Tibial nerve (tissue), 4 donors: ENCODE measurements around the gene PTPRJ. TPM values are rescaled to one million over a fixed set of nuclear protein-coding genes. Genes with fewer than 3 reads are reported as not detected.
A peak's percentile ranks its signal among the peaks of the same experiment; 100 is the strongest.

ENCODE experiments used
- DNase-seq, 2 donors: peaks; one replicate each; pipeline ENCODE4 v3.0.0-alpha.2; 2019; ENCODE audit warnings: low spot score in 2 of 2
- H3K27ac ChIP-seq, 4 donors: fragments of 200-600 bp; sonication (generic) in 3 of 4; one replicate each; pipeline ENCODE4 v1.5.1; 2017 to 2019; ENCODE audit warnings: mild to moderate bottlenecking in 1 of 4
- H3K27me3 ChIP-seq, 2 donors: fragments of 200-600 bp; sonication (generic) in 1 of 2; one replicate each; pipeline versions ENCODE4 v1.5.1 to v1.6.0; 2017 to 2019
- H3K36me3 ChIP-seq, 3 donors: fragments of 200-600 bp; sonication (generic); one replicate each; pipeline ENCODE4 v1.5.1; 2018 to 2019
- H3K4me1 ChIP-seq, 4 donors: fragments of 200-600 bp; sonication (generic) in 3 of 4; one replicate each; pipeline ENCODE4 v1.5.1; 2017 to 2019
- H3K4me3 ChIP-seq, 4 donors: fragments of 200-600 bp; sonication (generic) in 3 of 4; one replicate each; pipeline ENCODE4 v1.5.1; 2017 to 2019; ENCODE audit warnings: mild to moderate bottlenecking in 1 of 4, moderate library complexity in 1 of 4
- H3K9me3 ChIP-seq, 4 donors: fragments of 200-600 bp; sonication (generic) in 3 of 4; one replicate each; pipeline ENCODE4 v1.5.1; 2017 to 2019
- EP300 ChIP-seq, 2 donors: sonication (generic); formaldehyde crosslinking; IDR thresholded peaks; one replicate each; pipeline ENCODE4 v1.6.1; 2017; ENCODE audit warnings: antibody characterized with exemption in 2 of 2, mild to moderate bottlenecking in 1 of 2
- POLR2A ChIP-seq, 2 donors: fragments of 450-650 bp; IDR thresholded peaks; one replicate each; pipeline ENCODE4 v1.6.1; 2017; ENCODE audit warnings: antibody characterized with exemption in 2 of 2, mild to moderate bottlenecking in 2 of 2, moderate library complexity in 2 of 2
- WGBS, 2 donors: methylation state at CpG; one replicate each; pipeline ENCODE4 v1.1.5; 2018; 5-methylcytosine and 5-hydroxymethylcytosine counted together
- total RNA-seq, 4 donors: library from RNA; depleted of rRNA; stranded (reverse); fragments of >200 nt; gene quantifications; one replicate each; pipeline ENCODE4 v1.1.0, GENCODE V29; 2016
- TF ChIP-seq, protein P1 (sequence below), 5 experiments: fragments of 200-600 bp in 3 of 5; fragments of 450-650 bp in 2 of 5; sonication (generic) in 3 of 5; IDR thresholded peaks; one replicate each; pipeline ENCODE4 v1.5.1; 2016 to 2019; ENCODE audit warnings: antibody characterized with exemption in 5 of 5, mild to moderate bottlenecking in 3 of 5, moderate library complexity in 2 of 5

PTPRJ gene
- total RNA-seq, 4 donors from 2014 or later, result 20.5 to 24.3 (median 22.3) TPM

DNA sequence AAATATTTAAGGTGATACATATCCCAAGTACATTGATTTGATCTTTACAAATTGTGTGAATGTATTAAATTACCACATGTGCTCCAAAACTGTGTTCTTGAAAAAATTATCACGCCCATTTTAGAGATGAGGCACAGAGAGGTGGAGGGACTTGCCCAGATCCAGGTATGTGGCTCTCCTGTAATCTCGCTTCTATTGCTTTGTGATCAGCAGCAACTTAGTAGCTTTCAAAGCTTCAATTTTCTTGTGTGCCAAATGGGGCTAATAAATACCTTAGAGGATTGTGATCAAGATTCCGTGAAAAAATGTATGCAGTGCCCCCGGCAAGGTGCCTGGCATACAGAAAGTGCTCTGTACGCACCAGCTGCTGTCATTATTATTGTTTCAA, 18.0 kb downstream of the PTPRJ start:
- no peak for DNase-seq
- no peaks in the 10 kb centered on the region for H3K36me3 ChIP-seq
- H3K4me3 ChIP-seq, result no peak overlapping the region
- peaks cover 0 to 74% (median 28%) of the 10 kb centered on the region in 4 donors for H3K4me1 ChIP-seq
- no peaks in the 10 kb centered on the region for H3K9me3 ChIP-seq
- H3K27me3 ChIP-seq, result no peaks in the 10 kb centered on the region
- WGBS, 2 donors, result 90 to 94% methylated on average over 5 of the region's 5 CpGs
- TF ChIP-seq EP300 (IDR thresholded peaks at IDR 0.05), result no peak
- TF ChIP-seq, protein P1, sequence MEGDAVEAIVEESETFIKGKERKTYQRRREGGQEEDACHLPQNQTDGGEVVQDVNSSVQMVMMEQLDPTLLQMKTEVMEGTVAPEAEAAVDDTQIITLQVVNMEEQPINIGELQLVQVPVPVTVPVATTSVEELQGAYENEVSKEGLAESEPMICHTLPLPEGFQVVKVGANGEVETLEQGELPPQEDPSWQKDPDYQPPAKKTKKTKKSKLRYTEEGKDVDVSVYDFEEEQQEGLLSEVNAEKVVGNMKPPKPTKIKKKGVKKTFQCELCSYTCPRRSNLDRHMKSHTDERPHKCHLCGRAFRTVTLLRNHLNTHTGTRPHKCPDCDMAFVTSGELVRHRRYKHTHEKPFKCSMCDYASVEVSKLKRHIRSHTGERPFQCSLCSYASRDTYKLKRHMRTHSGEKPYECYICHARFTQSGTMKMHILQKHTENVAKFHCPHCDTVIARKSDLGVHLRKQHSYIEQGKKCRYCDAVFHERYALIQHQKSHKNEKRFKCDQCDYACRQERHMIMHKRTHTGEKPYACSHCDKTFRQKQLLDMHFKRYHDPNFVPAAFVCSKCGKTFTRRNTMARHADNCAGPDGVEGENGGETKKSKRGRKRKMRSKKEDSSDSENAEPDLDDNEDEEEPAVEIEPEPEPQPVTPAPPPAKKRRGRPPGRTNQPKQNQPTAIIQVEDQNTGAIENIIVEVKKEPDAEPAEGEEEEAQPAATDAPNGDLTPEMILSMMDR (IDR thresholded peaks at IDR 0.05), result no peak
- TF ChIP-seq POLR2A (IDR thresholded peaks at IDR 0.05), result no peak
- no peak overlapping the region for H3K27ac ChIP-seq

GRCh38 chr11:47998733-47999359, 18.5 kb downstream of the PTPRJ start:
- Histone ChIP-seq H3K27me3 (no peaks in the 10 kb centered on the region), H3K27ac (peak overlapping the region in 2 of 4 donors; percentile 33 to 35), H3K9me3 (no peaks in the 10 kb centered on the region), H3K4me1 (peaks cover 0 to 79% (median 31%) of the 10 kb centered on the region in 4 donors), H3K36me3 (no peaks in the 10 kb centered on the region), H3K4me3 (no peak overlapping the region)
- WGBS, 2 donors, result 75 to 82% methylated on average over 2 of the region's 2 CpGs
- no peak for DNase-seq
- TF ChIP-seq POLR2A (IDR thresholded peaks at IDR 0.05) (no peak), EP300 (IDR thresholded peaks at IDR 0.05) (no peak)
- TF ChIP-seq, protein P1 (IDR thresholded peaks at IDR 0.05), result no peak

- WGBS, 2 donors, result 88 to 91% methylated on average over 5 of the region's 5 CpGs
- H3K9me3 ChIP-seq, result no peaks in the 10 kb centered on the region
- no peak overlapping the region for H3K4me3 ChIP-seq
- no peak overlapping the region for H3K27ac ChIP-seq
- H3K36me3 ChIP-seq, result no peaks in the 10 kb centered on the region
- no peaks in the 10 kb centered on the region for H3K27me3 ChIP-seq
- no peak for DNase-seq
- H3K4me1 ChIP-seq, result peaks cover 4 to 90% (median 45%) of the 10 kb centered on the region in 4 donors
- TF ChIP-seq POLR2A (IDR thresholded peaks at IDR 0.05) (no peak), EP300 (IDR thresholded peaks at IDR 0.05) (no peak)
- TF ChIP-seq, protein P1 (IDR thresholded peaks at IDR 0.05), result no peak
These were observed 20.1 kb downstream of the PTPRJ start for GRCh38 chr11:48000432-48000831.

GRCh38 chr11:48001438-48002021, 21.2 kb downstream of the PTPRJ start:
- WGBS, 2 donors, result 62 to 66% methylated on average over 2 of the region's 2 CpGs
- Histone ChIP-seq H3K27me3 (no peaks in the 10 kb centered on the region), H3K9me3 (no peaks in the 10 kb centered on the region), H3K27ac (peak overlapping the region in 3 of 4 donors; percentile 46 to 56 (median 50)), H3K4me1 (peaks cover 4 to 96% (median 52%) of the 10 kb centered on the region in 4 donors), H3K36me3 (no peaks in the 10 kb centered on the region), H3K4me3 (no peak overlapping the region)
- DNase-seq, result no peak
- TF ChIP-seq, protein P1 (IDR thresholded peaks at IDR 0.05), result no peak
- peak in 1 of 2 donors; percentile 45 for TF ChIP-seq EP300 (IDR thresholded peaks at IDR 0.05)

- Histone ChIP-seq H3K27ac (peak overlapping the region in 3 of 4 donors; percentile 46 to 56 (median 50)), H3K4me1 (peaks cover 4 to 100% (median 52%) of the 10 kb centered on the region in 4 donors), H3K9me3 (no peaks in the 10 kb centered on the region), H3K27me3 (no peaks in the 10 kb centered on the region), H3K36me3 (no peaks in the 10 kb centered on the region), H3K4me3 (no peak overlapping the region)
- TF ChIP-seq EP300 (IDR thresholded peaks at IDR 0.05), result no peak
- TF ChIP-seq POLR2A (IDR thresholded peaks at IDR 0.05), result no peak
- TF ChIP-seq, protein P1 (IDR thresholded peaks at IDR 0.05), result no peak
- WGBS, 2 donors, result 61 to 72% methylated on average over 4 of the region's 4 CpGs
- DNase-seq, result no peak
These were observed 22.2 kb downstream of the PTPRJ start for GRCh38 chr11:48002561-48002960.
